WTC11 (cell line): ENCODE data around the gene LAMP1. TPM values are rescaled to one million over a fixed set of nuclear protein-coding genes. Genes with fewer than 3 reads are reported as not detected.

Experiments
- ARID4B ChIP-seq: sonication (generic); formaldehyde crosslinking; IDR thresholded peaks from 2 replicates; pipeline ENCODE4 v1.8.0; 2023; ENCODE audit warnings: missing genetic modification reagents, mild to moderate bottlenecking, borderline replicate concordance
- ATF6 ChIP-seq: sonication (generic); formaldehyde crosslinking; IDR thresholded peaks from 2 replicates; pipeline ENCODE4 v1.8.1; 2023; ENCODE audit warnings: mild to moderate bottlenecking, missing genetic modification reagents
- CDX4 ChIP-seq: fragments of 250-450 bp; sonication (Bioruptor Pico); IDR thresholded peaks from 2 replicates; pipeline ENCODE4 v1.9.0; 2021; ENCODE audit warnings: moderate library complexity, mild to moderate bottlenecking, inconsistent platforms, borderline replicate concordance
- ZNF138 ChIP-seq: sonication (generic); formaldehyde crosslinking; conservative IDR thresholded peaks from 2 replicates; pipeline ENCODE4 v1.8.1; 2022; ENCODE audit warnings: mild to moderate bottlenecking, moderate library complexity, missing genetic modification reagents
- total RNA-seq: library from RNA; stranded (reverse); gene quantifications from 3 replicates; pipeline ENCODE4 v1.2.3, GENCODE V29; 2021
- TF ChIP-seq, protein P1 (sequence below): fragments of 250-450 bp; sonication (Bioruptor Pico); IDR thresholded peaks from 2 replicates; pipeline ENCODE4 v1.9.0; 2021; ENCODE audit warnings: mild to moderate bottlenecking, borderline replicate concordance
- TF ChIP-seq, protein P2 (sequence below): sonication (generic); formaldehyde crosslinking; IDR thresholded peaks from 2 replicates; pipeline ENCODE4 v1.8.0; 2022; ENCODE audit warnings: missing genetic modification reagents
- TF ChIP-seq, protein P3 (sequence below): sonication (generic); formaldehyde crosslinking; IDR thresholded peaks from 2 replicates; pipeline ENCODE4 v1.8.1; 2022; ENCODE audit warnings: low read depth, mild to moderate bottlenecking, moderate library complexity, missing genetic modification reagents, borderline replicate concordance

Gene LAMP1
- total RNA-seq, 1 experiment from 2014 or later: 150 TPM

- TF ChIP-seq, protein P1, sequence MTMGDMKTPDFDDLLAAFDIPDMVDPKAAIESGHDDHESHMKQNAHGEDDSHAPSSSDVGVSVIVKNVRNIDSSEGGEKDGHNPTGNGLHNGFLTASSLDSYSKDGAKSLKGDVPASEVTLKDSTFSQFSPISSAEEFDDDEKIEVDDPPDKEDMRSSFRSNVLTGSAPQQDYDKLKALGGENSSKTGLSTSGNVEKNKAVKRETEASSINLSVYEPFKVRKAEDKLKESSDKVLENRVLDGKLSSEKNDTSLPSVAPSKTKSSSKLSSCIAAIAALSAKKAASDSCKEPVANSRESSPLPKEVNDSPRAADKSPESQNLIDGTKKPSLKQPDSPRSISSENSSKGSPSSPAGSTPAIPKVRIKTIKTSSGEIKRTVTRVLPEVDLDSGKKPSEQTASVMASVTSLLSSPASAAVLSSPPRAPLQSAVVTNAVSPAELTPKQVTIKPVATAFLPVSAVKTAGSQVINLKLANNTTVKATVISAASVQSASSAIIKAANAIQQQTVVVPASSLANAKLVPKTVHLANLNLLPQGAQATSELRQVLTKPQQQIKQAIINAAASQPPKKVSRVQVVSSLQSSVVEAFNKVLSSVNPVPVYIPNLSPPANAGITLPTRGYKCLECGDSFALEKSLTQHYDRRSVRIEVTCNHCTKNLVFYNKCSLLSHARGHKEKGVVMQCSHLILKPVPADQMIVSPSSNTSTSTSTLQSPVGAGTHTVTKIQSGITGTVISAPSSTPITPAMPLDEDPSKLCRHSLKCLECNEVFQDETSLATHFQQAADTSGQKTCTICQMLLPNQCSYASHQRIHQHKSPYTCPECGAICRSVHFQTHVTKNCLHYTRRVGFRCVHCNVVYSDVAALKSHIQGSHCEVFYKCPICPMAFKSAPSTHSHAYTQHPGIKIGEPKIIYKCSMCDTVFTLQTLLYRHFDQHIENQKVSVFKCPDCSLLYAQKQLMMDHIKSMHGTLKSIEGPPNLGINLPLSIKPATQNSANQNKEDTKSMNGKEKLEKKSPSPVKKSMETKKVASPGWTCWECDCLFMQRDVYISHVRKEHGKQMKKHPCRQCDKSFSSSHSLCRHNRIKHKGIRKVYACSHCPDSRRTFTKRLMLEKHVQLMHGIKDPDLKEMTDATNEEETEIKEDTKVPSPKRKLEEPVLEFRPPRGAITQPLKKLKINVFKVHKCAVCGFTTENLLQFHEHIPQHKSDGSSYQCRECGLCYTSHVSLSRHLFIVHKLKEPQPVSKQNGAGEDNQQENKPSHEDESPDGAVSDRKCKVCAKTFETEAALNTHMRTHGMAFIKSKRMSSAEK (CRISPR knock-in tag): no peak
- TF ChIP-seq CDX4 (no peak), ZNF138 (CRISPR knock-in tag) (no peak), ARID4B (no peak), ATF6 (CRISPR knock-in tag) (no peak)
- TF ChIP-seq, protein P2, sequence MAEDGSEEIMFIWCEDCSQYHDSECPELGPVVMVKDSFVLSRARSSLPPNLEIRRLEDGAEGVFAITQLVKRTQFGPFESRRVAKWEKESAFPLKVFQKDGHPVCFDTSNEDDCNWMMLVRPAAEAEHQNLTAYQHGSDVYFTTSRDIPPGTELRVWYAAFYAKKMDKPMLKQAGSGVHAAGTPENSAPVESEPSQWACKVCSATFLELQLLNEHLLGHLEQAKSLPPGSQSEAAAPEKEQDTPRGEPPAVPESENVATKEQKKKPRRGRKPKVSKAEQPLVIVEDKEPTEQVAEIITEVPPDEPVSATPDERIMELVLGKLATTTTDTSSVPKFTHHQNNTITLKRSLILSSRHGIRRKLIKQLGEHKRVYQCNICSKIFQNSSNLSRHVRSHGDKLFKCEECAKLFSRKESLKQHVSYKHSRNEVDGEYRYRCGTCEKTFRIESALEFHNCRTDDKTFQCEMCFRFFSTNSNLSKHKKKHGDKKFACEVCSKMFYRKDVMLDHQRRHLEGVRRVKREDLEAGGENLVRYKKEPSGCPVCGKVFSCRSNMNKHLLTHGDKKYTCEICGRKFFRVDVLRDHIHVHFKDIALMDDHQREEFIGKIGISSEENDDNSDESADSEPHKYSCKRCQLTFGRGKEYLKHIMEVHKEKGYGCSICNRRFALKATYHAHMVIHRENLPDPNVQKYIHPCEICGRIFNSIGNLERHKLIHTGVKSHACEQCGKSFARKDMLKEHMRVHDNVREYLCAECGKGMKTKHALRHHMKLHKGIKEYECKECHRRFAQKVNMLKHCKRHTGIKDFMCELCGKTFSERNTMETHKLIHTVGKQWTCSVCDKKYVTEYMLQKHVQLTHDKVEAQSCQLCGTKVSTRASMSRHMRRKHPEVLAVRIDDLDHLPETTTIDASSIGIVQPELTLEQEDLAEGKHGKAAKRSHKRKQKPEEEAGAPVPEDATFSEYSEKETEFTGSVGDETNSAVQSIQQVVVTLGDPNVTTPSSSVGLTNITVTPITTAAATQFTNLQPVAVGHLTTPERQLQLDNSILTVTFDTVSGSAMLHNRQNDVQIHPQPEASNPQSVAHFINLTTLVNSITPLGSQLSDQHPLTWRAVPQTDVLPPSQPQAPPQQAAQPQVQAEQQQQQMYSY (CRISPR knock-in tag): no peak
- TF ChIP-seq, protein P3, sequence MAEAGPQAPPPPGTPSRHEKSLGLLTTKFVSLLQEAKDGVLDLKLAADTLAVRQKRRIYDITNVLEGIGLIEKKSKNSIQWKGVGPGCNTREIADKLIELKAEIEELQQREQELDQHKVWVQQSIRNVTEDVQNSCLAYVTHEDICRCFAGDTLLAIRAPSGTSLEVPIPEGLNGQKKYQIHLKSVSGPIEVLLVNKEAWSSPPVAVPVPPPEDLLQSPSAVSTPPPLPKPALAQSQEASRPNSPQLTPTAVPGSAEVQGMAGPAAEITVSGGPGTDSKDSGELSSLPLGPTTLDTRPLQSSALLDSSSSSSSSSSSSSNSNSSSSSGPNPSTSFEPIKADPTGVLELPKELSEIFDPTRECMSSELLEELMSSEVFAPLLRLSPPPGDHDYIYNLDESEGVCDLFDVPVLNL (CRISPR knock-in tag): no peak
Observed at GRCh38 chr13:113322043-113322461, 25.0 kb downstream of the LAMP1 start (continued).
